Stimulated activated naive CD4-positive, alpha-beta T cell treated with Interleukin-2 at 50 U/mL for 16 hours (primary cell): ENCODE data around the gene TAF4B.
"Not testable (repeated sequence)": the region's sequence is repeated elsewhere in the genome, so short reads cannot be mapped to it uniquely, and the experiment has no call there.

Experiments used
- DNase-seq: peaks from one replicate; lab custom pipeline; 2025; lab: John Stamatoyannopoulos, UW

The TAF4B gene

DNA sequence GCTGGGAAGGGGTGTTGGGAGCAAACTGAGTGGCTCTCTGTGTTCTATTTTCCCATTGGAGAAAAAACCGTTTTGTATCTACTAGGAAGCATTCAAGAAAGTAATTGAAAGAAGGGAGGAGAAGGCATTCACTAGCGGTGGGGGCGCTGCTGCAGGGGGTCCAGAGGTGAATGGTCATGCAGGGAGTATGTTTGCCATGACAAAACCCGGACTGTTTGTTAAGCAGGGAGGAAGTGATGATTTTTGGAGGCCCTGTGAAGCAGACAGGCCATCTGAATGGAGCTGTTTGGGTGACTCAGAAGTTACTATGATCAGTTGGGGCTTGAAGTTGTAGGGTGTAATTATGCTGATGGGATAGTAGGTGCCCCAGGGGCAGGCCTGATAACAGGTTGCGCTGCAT is 7.0 kb downstream of the TAF4B start:
- DNase-seq, result no peak

DNA sequence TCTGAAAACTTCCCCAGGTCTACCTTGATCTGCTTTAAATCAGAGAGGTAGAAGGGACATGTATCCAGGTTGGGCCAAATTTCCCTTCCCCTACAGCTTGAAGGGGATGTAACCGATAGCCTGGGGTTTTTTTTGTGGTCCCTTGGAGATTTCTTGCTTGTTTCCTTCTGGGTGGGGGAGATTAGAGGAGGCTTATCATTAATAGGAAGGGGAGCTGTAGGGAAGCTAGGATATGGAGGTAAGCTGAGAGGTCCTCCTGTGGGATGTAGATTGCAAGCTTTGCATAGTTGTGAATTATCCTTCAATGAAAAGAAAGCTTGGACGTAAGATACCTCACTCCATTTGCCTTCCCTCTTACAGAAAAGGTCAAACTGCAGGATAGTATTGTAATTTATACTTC is 11.1 kb downstream of the TAF4B start:
- not testable (repeated sequence) for DNase-seq

DNA sequence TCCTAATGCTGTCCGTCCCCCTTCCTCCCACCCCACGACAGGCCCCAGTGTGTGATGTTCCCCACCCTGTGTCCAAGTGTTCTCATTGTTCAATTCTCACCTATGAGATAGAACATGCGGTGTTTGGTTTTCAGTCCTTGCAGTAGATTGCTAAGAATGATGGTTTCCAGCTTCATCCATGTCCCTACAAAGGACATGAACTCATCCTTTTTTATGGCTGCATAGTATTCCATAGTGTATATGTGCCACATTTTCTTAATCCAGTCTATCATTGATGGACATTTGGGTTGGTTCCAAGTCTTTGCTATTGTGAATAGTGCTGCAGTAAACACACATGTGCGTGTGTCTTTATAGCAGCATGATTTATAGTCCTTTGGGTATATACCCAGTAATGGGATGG is 12.5 kb downstream of the TAF4B start:
- not testable (repeated sequence) for DNase-seq

DNA sequence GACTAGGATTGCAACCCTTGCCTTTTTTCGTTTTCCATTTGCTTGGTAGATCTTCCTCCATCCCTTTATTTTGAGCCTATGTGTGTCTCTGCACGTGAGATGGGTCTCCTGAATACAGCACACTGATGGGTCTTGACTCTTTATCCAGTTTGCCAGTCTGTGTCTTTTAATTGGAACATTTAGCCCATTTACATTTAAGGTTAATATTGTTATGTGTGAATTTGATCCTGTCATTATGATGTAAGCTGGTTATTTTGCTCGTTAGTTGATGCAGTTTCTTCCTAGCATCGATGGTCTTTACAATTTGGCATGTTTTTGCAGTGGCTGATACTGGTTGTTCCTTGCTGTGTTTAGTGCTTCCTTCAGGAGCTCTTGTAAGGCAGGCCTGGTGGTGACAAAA is 16.1 kb downstream of the TAF4B start:
- DNase-seq, result not testable (repeated sequence)

DNA sequence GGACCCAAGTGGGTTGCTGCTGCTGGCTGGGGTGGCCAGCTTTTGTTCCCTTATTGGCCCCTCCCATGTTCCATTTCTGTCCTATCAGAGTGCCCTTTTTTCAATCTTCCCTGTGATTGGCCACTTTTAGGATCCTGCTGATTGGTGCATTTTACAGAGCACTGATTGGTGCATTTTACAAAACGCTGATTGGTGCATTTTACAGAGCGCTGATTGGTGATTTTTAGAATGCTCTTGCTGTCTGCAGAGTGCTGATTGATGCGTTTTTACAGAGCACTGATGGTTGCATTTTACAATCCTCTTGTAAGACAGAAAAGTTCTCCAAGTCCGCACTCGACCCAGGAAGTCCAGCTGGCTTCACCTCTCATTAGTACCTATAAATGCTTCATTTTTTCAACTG is 19.2 kb downstream of the TAF4B start:
- DNase-seq, result not testable (repeated sequence)

DNA sequence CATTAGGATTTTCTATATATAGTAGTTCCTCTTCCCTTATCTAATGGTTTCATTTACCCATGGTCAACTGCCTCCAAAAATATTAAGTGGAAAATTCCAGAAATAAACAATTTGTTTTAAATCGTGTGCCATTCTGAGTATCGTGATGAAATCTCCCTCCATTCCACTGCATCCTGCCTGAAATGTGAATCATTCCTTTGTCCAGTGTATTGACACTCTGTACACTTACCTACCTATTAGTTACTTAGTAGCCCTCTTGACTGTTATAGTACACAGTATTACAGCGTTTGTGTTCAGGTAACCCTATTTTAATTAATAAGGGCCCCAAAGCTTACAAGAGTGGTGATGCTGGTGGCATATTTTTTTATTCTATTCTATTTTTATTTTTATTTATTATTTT is 26.2 kb downstream of the TAF4B start:
- no peak for DNase-seq

DNA sequence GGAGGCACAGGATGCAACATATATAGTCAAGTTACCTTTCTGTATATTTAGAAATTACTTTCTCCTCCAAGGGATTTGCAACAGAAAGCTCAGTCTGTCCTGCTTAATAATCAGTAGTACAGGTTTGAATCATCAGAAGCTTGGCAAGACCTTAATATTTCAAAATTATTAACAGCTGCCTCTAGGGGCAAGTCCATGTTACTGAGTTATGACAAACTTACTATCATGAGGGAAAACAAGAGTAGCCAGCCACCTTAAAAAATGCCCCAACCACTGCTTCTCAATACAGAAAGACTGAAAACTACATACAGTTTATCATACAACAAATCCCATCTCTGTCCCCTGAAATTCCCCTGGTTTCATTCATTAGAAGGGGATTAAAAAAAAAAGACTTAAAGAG is 28.6 kb downstream of the TAF4B start:
- not testable (repeated sequence) for DNase-seq

DNA sequence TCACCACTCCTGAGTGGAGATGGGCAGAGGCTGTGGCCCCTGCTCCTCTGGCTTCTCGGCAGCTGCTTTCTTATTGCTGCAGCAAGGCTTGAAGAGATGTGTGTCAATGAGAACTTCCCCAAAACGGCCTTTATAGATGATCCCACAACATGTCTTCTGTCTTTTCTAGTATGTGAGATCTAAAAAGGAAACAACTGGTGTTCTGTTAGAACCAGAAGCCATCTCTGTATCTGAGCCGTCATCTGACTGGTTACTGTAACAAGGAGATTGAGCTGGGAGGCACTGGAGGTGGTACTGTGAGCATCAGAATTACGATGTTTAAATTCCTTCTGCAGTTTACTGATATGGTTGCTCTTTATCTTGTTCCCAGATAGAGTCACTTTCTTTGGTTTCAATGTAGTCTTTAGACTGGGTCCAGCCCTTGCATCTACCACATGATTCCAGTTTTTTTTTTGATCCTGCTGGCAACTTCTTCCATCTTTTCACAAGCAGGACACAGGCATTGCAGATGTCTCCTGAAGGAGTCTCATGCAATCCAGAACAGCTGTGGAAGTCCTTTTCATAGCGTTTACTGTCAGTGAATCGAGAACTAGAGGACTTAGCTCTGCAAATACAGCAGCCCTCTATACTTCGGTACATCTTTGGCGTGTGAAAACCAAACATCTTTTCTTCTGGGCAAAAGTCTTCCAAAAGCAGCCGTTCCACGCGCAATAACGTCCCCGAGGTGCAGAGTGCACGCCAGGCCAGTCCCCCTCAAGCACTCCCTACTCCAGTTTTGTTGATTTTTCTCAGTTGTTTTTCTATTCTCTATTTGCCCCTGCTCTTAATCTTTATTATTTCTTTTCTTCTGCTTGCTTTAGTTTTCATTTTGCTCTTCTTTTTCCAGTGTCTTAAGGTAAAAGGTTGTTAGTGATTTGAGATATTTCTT is 29.7 kb downstream of the TAF4B start:
- no peak for DNase-seq

DNA sequence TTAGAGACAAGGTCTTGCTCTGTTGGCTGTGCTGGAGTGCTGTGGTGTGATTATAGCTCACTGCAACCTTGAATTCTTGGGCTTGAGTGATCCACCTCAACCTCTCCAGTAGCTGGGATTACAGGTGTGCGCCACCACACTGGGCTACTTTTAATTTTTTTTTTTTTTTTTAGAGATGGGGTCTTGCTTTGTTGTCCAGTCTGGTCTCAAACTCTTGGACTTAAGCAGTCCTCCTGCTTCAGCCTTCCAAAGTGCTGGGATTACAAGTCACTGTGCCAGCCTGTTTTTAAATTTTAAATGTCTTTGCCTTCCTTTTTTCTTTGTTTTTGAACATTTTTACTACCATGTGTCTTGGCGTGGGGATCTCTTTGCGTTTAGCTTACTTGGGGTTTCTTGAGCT is 32.5 kb downstream of the TAF4B start:
- DNase-seq, result no peak

DNA sequence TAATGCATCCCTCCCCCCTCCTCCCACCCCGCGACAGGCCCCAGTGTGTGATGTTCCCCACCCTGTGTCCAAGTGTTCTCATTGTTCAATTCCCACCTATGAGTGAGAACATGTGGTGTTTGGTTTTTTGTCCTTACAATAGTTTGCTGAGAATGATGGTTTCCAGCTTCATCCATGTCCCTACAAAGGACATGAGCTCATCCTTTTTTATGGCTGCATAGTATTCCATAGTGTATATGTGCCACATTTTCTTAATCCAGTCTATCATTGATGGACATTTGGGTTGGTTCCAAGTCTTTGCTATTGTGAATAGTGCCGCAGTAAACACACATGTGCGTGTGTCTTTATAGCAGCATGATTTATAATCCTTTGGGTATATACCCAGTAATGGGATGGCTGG is 33.2 kb downstream of the TAF4B start:
- DNase-seq, result not testable (repeated sequence)

DNA sequence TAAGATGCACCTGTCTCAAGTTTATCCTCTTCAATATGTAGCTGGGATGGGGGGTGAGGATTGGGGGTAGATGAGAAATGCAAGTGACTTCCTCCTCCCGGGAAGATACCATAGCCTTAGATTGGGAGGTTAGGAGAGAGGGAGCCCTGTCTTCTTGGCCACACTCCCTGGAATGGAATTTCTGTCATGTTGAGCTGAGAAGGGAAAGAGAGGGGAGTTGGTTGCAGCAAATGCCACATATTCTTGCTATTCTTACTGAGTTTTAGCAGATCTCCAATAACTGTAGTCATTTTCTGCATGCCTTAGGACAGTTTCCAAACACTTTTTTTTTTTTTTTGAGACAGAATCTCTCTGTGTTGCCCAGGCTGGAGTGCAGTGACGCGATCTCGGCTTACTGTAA is 35.9 kb downstream of the TAF4B start:
- no peak for DNase-seq

DNA sequence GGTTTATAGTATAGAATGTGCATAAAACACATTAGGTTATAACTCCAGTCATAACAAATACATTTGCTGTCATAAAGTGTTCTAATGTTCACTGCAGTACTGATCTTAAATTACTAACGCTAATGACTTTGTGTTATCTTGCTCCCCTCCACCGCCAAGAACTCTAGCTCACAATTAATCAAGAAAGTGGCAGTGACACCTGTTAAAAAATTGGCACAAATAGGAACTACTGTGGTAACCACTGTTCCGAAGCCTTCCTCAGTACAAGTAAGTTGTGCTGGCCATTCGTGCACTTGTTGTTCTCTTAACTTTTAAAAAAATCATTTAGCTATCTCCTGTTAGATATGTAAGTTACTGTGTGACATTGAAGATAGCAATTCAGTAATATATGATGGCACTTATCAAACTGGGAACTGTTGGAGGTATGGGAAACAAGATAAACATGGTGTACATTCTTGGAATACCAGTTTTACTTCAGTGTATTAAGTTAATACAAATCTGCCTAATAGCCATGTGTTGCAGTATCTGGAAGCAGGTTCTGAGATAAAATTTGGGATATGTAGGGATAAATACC is 41.2 kb downstream of the TAF4B start:
- DNase-seq, result no peak

DNA sequence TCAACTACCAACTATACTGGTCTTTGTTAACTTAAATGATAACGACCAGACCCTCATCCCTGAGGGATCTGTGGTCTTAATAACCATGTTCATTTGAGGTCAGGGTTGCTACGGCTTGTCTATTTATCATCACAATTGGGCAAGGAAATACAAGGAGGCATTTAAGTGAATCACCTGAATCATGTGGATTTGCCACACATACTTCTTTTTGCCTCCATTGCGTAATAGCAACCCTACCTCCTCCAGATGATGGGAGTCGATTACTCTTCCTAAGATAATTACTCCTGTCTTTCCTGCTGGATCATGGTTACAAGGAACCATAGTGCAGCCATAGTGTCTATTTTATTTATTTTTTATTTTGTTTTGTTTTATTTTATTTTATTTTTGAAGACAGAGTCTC is 42.2 kb downstream of the TAF4B start:
- DNase-seq, result no peak

DNA sequence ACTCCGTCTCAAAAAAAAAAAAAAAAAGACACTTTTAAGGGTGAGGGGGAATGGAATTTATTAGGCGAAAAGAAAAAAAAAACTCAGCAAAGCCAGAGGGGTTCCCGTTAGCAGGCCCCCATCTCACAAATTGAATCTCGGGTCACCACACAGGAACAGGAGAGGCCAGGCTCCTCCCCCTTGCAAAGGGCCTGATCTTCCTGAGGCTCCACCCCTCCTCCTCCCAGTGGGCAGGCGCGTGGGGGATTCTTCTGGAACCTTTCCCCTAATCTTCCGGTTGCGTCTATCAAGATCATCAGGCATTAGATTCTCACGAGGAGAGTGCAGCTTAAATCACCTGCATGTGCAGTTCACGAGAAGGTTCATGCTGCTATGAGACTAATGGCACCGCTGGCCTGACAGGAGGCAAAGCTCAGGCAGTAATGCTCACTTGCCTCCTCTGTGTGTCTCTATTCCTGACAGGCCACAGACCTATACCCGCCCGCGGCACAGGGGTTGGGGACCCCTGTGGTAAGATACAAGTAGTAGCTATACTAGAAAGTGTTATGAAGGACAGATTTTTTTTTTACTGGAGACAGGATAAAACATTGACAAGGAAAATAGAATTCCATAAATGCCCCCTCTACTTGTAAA is 45.8 kb downstream of the TAF4B start:
- DNase-seq, result no peak

DNA sequence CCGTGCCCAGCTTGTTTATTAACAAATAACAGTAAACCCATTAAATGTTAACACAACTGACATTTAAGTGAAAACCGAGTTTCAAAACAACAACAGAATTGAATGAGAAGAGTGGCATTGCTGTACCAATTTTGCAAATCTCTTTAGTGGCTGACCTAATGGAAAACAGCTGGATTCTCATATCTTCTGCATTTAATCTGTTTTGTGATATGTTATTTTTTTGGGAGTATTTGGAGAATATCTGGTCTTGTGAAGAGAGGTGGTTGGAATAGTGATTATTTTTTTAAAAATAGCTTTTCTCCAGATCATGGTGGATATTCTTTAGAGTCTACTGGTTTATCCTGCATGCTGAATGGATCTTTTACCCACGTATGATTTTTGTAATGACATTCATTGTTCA is 51.1 kb downstream of the TAF4B start:
- no peak for DNase-seq

DNA sequence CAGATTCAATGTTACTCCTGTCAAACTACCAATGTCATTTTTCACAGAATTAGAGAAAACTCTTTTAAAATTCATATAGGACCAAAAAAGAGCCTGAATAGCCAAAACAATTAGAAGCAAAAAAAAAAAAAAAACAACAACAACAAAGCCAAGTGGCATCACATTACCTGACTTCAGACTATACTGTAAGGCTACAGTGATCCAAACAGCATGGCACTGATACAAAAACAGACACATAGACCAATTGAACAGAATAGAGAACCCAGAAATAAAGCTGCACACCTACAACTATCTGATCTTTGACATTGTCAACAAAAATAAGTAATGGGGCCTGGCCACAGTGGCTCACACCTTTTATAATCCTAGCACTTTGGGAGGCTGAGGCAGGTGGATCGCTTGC is 53.2 kb downstream of the TAF4B start:
- DNase-seq, result no peak

DNA sequence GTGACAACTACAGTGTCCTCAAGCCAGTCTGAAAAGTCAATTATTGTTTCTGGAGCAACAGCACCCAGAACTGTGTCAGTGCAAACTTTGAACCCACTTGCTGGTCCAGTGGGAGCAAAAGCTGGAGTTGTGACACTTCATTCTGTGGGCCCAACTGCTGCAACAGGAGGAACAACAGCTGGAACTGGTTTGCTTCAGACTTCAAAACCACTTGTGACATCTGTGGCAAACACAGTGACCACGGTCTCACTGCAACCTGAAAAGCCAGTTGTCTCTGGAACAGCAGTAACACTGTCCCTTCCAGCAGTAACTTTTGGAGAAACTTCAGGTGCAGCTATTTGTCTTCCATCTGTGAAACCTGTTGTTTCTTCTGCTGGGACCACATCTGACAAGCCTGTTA is 59.8 kb downstream of the TAF4B start:
- DNase-seq, result no peak

DNA sequence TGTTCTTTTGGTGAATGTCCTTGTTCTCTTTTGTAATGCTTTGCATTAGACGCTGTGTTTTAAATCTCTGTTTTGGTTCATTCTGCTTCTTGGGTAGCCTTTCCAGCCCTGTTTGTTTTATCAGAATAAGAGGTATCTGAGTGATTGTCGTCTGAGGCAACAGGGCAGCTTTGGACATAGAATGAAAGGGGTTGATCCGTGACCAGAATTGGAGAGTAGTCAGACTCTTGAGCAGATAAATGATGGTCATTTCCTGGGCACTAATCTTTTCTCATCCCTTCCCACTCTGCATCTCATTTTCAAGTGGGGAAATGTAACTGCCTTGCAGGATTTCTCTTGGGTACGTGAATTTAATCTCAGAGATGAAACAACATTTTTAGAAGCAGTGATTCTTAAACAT is 61.4 kb downstream of the TAF4B start:
- DNase-seq, result no peak

DNA sequence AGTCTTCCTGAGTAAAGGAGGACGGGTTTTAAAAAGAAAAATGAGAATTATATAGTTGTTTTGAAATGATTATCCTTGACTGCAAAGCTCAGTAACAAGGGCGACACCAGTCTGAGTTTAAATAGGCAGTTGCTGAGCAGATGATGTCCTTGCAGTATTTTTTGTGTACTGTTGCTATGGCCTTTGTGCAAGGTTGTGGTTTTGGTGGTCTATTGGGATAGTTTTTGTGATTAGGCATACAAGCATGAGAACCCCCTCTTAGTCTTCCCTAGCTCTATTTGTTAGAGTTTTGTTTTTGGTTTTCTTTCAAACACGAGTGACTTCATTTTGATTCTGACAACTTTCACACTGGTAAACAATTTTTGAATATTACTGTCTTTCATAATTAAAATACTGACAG is 64.1 kb downstream of the TAF4B start:
- no peak for DNase-seq

DNA sequence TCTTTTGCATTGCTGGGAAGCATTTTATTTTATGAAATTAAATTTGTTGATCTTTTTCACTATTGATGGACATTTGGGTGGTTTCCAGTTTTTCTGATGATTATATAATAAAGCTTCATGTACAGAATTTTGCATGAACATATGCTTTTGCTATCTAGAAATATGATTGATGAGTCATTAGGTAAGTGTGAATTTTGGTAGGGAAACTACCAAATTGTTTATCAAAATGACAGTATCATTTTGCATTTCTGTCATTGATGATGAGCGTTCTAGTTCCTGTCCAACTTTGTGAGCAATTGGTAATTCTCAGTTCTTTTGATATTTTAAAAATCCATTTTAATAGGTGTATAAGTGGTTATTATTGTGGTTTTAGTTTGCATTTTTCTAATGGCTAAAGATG is 67.7 kb downstream of the TAF4B start:
- no peak for DNase-seq

DNA sequence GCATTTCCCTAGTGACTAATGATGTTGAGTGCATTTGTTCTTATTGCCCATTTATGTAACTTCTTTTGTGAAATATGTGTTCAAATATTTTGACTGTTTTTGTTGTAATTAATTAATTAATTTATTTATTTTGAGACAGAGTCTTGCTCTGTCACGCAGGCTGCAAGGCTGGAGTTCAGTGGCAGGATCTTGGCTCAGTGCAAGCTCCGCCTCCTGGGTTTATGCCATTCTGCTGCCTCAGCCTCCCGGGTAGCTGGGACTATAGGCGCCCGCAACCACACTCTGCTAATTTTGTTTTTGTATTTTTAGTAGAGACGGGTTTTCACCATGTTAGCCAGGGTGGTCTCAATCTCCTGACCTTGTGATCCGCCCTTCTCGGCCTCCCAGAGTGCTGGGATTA is 71.9 kb downstream of the TAF4B start:
- no peak for DNase-seq

DNA sequence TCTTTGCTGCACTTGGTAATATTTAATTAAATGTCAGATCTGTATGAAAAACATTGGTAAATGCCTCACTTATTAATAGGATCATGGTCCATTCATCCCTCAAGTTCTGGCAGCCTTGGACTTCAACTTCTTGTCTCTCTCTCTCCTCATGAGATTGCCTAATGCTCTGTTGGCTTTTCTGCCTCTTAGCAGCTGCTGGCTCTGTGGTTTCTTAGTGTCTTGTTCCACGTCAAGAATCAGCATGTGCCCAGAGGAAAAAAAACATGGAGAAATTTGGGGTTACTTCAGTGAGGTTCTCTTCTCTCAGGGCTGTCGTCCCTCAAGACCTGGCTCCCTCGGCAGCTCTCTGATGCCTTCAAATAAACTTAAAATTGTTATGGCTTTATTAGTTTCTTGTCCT is 75.4 kb downstream of the TAF4B start:
- DNase-seq, result no peak

DNA sequence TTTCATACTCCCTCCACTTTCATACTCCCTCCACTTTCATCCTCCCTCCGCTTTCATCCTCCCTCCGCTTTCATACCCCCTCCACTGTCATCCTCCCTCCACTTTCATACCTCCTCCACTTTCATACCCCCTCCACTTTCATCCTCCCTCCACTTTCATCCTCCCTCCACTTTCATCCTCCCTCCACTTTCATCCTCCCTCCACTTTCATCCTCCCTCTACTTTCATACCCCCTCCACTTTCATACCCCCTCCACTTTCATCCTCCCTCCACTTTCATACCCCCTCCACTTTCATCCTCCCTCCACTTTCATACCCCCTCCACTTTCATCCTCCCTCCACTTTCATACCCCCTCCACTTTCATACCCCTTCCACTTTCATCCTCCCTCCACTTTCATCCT is 77.0 kb downstream of the TAF4B start:
- DNase-seq, result not testable (repeated sequence)
